HG02938 (cell line): ENCODE measurements around the gene CEMP1.
A peak's percentile ranks its signal among the peaks of the same experiment; 100 is the strongest.
"Not testable (repeated sequence)": the region's sequence is repeated elsewhere in the genome, so short reads cannot be mapped to it uniquely, and the experiment has no call there.

Experiments used
- ATAC-seq: cut with Tn5 transposase; IDR thresholded peaks from one replicate; pipeline ENCODE4 v1.9.1; 2021; ENCODE audit warnings: mild to moderate bottlenecking, moderate library complexity; ENCODE audit not compliant: unreplicated experiment

CEMP1 gene

DNA sequence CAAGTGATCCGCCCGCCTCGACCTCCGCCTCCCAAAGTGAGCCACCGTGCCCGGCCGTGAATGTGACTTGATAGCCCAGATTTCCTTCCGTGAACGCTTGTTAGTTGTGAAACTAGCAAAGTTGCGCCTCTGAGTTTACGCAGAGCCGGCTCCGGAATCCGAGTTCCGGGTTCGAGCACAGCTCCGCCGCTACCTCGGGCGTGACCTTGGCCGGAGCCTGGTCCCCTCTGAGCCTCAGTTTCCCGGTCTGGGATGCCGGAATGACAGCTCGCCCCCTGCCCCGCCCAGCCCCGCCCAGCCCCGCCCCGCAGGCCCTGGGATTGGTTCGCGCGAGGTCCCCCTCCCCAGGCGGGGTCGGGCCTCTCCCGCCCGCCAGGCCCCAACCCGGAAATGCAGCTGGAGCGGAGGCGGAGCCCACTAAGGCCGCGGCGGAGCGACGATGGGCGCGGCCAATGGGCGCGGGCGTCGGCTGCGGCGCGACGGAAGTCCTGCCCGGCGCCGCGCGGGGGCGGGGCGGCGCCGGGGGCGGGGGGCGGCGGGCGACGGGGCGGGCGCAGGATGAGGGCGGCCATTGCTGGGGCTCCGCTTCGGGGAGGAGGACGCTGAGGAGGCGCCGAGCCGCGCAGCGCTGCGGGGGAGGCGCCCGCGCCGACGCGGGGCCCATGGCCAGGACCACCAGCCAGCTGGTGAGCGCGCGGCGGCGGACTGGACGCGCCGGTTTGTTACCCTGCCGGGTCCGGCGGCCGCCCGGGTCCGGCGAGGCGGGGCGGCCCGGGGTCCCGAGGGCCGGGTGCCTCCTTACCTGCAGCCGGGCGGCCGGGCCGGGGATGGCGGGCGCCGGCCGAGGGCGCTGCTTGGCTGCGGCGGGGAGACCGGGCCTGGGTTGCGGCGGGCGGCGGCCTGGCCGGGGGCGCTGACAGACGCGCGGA, 6.5 kb upstream of the CEMP1 start, which contains the start of gene PDPK1:
PDPK1 (plus strand) TSS at position 571 of the 929 bp plus-strand sequence; CDS start at position 663, 92 bp downstream.
- ATAC-seq = peak; percentile 63

DNA sequence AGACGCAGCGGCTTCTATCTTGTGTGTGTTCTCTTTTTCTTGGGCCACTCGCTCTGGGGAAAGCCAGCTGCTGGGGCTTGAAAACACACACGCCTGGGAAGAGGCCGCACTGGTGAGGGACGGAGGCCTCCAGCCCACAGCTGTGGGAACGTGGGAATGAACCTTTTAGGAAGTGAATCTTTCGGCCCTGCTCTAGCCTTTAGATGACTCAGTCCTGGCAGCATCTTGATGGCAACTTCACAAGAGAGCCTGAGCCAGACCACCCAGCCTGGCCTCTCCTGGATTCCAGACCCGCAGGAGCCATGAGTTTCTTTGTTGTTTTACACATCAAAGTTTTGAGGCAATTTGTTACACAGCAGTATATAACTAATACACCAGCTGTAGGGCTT, 4.4 kb upstream of the CEMP1 start:
- no peak for ATAC-seq

GRCh38 chr16:2534335-2534734, 3.1 kb upstream of the CEMP1 start:
- not testable (repeated sequence) for ATAC-seq

GRCh38 chr16:2533912-2534311, 2.7 kb upstream of the CEMP1 start:
- no peak for ATAC-seq

DNA sequence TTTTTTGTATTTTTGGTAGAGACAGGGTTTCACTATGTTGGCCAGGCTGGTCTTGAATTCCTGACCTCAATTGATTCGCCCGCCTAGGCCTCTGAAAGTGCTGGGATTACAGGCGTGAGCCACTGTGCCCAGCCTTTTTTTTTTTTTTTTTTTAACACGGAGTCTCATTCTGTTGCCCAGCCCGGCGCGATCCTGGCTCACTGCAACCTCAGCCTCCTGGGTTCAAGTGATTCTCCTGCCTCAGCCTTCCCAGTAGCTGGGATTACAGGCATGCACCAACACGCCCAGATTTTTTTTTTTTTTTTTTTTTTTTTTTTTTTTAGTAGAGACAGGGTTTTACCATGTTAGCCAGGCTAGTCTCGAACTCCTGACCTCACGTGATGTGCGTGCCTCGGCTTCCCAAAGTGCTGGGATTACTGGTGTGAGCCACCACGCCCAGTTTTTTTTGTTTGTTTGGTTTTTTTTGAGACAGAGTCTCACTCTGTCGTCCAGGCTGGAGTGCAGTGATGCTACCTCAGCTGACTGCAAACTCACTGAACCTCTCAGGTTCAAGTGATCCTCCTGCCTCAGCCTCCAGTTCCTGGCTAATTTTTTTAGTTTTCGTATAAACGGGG, 2.0 kb upstream of the CEMP1 start:
- not testable (repeated sequence) for ATAC-seq

- no peak for ATAC-seq
Measured at GRCh38 chr16:2532494-2533141, 1.4 kb upstream of the CEMP1 start.

- peak; percentile 74 for ATAC-seq
Measured at GRCh38 chr16:2531696-2532493, 687 bp upstream of the CEMP1 start.

DNA sequence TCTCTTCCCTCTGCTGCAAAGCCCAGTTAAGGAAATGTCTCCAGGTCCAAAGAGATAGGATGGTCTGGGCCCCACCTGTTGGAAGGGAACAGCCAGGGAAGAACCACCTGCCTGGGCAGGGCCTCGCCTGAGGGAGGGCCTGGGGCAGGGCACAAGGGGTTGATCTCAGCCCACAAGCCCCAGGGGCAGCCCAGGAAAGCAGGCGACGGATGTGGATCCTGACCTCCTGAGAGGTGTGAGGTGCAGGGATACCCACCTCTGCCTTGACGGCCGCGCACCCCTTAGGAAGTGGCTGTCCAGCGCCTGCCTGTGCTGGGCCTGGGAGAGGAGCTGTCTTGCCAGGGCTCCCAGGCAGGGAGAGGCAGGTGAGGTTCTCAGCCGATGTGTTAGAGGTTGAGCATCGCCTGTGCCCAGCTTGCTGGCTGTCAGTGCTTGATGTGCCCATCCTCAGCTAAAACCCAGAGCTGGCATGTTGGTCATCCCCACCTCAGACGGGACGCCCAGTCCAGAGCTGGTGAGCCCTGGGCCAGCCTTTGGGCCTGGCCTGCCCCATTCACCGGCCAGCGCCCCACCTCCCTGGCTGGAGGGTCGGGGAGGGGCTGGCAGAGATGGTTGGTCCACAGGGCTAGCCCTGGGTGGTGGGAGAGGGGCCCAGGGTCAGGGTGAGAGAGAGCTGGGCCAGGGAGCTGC, 434 bp downstream of the CEMP1 start:
- no peak for ATAC-seq

GRCh38 chr16:2529961-2530628, 1.1 kb downstream of the CEMP1 start:
- ATAC-seq = no peak

GRCh38 chr16:2529061-2529931, 1.9 kb downstream of the CEMP1 start:
- no peak for ATAC-seq

DNA sequence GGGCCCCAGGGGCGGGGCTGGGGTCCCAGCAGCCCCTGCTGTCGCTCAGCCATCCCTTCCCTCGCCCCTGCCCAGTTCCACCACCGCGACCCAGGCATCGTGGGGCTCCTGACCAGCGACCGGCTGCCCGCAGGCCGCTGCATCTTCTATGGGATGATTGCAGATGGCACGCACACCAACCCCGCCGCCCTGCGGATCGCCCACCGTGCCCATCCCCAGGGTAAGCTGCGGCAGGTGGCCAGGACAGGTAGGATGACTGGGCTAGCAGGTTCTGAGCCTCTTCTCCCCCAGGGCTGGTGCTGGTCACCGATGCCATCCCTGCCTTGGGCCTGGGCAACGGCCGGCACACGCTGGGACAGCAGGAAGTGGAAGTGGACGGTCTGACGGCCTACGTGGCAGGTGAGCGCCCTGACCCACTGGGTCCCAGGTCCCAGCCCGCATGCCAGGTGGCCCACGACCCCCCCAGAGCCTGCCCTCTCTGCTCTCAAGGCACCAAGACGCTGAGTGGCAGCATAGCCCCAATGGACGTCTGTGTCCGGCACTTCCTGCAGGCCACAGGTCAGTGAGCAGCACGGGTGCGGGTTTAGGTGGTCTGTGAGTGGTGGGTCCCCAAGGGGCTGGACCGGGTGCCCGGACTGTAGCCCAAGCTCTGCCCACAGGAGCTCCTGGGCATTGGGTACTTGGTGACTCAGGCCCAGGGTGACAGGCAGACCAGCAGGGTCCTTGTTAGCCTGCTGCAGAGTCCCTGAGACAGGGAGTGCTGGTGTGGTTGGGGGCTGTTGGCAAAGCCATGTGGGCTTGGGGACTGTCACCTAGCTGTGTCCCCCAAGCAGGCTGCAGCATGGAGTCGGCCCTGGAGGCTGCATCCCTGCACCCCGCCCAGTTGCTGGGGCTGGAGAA, 2.8 kb downstream of the CEMP1 start:
- ATAC-seq = no peak

DNA sequence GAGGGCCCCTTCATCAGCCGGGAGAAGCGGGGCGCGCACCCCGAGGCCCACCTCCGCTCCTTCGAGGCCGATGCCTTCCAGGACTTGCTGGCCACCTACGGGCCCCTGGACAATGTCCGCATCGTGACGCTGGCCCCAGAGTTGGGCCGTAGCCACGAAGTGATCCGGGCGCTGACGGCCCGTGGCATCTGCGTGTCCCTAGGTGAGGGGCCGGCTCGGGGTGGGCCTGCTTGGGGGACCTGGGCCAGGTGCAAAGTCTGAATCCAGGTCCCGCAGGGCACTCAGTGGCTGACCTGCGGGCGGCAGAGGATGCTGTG, 3.5 kb downstream of the CEMP1 start:
- ATAC-seq = no peak

DNA sequence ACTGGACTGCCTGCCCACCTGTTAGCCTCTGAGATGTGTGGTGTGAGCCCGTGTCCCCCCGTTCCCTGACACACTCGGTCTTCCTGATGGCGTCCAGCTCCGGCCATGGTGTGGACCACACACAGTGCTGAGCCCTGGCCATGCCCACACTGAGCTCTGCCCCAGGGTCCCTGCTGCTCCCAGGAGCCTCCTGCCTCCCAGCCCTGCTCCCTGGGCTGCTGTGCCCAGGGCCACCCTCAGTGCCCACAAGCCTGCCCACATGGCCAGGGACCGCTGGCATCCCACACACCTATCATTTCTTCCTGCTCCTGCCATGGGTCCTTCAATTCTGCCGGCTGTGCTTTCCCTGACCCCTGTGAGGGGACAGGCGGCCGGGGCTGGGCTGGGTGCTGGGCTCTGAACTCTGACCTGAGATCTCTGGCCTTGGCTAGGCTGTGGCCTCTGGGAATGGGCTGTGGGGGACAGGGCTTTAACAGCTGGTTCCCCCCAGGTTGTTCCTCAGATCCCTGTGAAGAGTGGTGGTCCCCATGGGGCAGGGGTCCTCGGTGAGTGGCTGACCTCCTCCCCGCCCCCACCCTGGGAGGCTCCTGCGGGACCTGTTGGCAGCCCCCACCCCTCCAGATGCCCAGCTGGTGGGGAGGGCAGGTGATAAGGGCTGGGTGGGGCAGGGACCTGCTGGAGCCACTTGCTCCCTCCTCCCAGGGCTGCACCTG, 4.0 kb downstream of the CEMP1 start:
- no peak for ATAC-seq

DNA sequence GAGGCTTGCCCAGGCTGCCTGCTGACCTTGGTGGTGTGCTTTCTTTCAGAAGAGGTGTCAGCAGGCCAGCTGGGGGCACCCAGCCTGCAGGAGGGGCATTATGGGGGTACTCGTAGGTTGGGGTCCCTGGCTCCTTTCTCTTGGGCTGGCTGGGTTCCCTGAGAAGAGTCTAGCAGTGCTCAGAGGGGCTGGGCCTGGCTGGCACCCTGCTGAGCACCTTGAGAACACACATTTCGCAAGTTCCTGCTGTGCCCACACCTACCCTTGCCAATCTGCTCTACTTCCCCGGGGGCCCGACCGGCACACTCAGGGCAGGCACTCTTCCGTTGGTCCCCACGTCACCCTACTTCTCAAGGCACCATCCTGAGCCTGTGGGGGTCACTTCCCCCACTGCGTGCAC, 5.1 kb downstream of the CEMP1 start:
- ATAC-seq = no peak

- no peak for ATAC-seq
Measured at GRCh38 chr16:2524339-2524938, 6.8 kb downstream of the CEMP1 start.

DNA sequence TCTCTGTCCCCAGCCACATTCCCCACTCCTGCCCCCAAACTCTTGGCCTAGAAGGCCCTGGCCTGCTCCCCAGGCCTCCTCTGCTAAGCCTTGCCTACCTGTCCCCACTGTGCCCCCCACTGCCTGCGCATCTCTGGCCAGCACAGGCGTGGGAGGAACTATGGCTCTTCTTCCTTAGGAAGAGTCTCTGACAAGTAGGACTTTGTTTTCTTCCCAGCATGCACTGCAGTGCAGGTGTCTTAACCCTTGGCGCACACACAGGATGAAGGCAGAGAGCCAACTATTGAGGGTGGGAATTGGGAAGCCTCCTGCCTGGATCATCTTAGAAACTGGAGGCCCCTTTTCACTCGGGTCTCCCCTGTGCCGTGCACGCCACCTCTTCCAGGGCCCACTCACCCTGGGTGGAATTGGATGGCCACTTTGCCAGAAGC, 7.4 kb downstream of the CEMP1 start:
- no peak for ATAC-seq
